Bronchial epithelial cell (primary cell): ENCODE data around the gene TMIE. TPM values are rescaled to one million over a fixed set of nuclear protein-coding genes. Genes with fewer than 3 reads are reported as not detected.

Source experiments
- DNase-seq: peaks from one replicate; pipeline ENCODE4 v3.0.0-alpha.2; 2010; ENCODE audit warnings: low read depth
- FAIRE-seq: peaks from 2 replicates; lab custom pipeline; 2011; peaks lifted over from hg19 to GRCh38; lab: Jason Lieb, UNC
- H3K27me3 ChIP-seq: 2 replicates; pipeline ENCODE4 v1.5.1; 2011; ENCODE audit warnings: low read length; ENCODE audit not compliant: control insufficient read depth, insufficient read depth
- H3K36me3 ChIP-seq: 2 replicates; pipeline ENCODE4 v1.5.1; 2011; ENCODE audit warnings: low read length; ENCODE audit not compliant: control insufficient read depth, insufficient read depth
- H3K4me3 ChIP-seq: 2 replicates; pipeline ENCODE4 v1.5.1; 2011; ENCODE audit warnings: mild to moderate bottlenecking, low read depth, low read length, control low read depth
- total RNA-seq: library from RNA; depleted of rRNA; stranded (reverse); fragments of >200 nt; gene quantifications from 2 replicates; pipeline ENCODE4 v1.2.1, GENCODE V29; 2014
- TF ChIP-seq, protein P1 (sequence below): IDR thresholded peaks from 2 replicates; pipeline ENCODE4 v1.5.1; 2011; ENCODE audit warnings: mild to moderate bottlenecking, moderate library complexity, low read length, control low read depth, inconsistent platforms; ENCODE audit not compliant: insufficient read depth, severe bottlenecking

The TMIE gene
- total RNA-seq, 1 donor from 2014 or later = 1.6 TPM

DNA sequence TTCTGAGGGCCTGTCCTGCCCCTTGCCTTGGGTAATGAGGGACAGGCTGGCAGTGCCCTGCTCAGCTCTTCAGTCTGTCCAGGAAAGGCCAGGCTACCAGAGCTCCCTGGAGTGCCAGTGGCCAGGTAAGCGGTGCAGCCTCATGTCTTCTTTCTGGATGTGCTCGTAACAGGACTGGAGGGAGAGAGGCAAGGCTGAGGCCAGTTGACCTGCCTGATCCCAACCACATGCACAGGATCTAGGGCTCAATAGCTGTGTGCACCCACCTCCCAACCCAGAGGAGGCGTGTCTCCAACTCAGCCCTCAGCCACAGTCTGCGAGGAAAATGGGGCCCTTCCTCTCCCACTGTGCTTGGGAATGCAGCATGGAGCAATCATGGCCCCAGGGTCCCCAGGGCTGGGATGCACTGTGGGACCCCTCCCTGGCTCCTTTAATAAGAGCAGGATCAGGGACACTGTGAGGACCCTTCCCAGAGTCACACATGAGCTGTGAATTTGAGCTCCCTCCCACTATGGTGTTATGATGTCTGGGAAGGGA, 30.2 kb upstream of the TMIE start:
- H3K4me3 ChIP-seq = no peak overlapping the region
- no peak for DNase-seq
- FAIRE-seq = peak; percentile 52
- no peaks in the 10 kb centered on the region for H3K27me3 ChIP-seq
- TF ChIP-seq, protein P1, sequence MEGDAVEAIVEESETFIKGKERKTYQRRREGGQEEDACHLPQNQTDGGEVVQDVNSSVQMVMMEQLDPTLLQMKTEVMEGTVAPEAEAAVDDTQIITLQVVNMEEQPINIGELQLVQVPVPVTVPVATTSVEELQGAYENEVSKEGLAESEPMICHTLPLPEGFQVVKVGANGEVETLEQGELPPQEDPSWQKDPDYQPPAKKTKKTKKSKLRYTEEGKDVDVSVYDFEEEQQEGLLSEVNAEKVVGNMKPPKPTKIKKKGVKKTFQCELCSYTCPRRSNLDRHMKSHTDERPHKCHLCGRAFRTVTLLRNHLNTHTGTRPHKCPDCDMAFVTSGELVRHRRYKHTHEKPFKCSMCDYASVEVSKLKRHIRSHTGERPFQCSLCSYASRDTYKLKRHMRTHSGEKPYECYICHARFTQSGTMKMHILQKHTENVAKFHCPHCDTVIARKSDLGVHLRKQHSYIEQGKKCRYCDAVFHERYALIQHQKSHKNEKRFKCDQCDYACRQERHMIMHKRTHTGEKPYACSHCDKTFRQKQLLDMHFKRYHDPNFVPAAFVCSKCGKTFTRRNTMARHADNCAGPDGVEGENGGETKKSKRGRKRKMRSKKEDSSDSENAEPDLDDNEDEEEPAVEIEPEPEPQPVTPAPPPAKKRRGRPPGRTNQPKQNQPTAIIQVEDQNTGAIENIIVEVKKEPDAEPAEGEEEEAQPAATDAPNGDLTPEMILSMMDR = no peak
- H3K36me3 ChIP-seq = peaks cover 48% of the 10 kb centered on the region

DNA sequence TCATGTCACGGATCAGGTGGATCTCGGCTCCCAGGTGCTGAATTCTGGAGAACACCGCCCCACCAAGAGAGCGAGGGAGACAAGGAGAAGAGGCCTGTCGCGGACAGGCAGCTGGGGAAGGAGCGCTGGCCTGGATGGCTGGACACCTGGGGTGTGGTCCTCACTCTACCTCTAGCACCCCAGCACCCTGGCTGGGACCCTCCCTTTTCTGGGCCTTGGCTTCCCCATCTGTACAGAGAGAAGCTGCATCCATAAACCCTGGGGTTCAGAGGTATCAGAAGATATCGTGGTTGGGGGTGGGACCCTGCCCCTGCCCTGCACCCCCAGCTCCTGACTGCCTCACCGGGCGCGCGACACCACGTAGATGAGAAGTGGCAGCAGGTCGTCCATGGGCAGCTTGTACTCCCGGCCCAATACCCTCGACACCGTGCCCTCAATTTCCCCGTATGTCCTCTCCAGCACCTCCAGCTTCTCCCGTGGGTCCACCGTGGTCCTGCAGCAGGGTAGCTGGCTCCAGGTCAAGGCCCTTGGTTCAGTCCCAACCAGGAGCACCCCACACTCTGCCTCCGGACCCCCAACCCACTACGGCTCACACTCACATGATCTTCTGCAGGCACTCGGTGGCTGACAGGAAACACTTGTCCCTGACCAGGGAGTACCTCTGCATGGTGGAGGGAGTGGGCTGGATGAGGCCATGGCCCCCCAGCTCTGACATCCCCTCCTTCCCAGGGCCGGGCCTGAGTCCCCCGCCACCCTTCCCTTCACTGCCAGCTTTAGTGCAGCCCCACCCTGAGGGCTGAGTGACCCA, 29.4 kb upstream of the TMIE start:
- no peak overlapping the region for H3K4me3 ChIP-seq
- DNase-seq (no peak), FAIRE-seq (no peak)
- TF ChIP-seq, protein P1 = no peak
- no peaks in the 10 kb centered on the region for H3K27me3 ChIP-seq
- peaks cover 55% of the 10 kb centered on the region for H3K36me3 ChIP-seq

DNA sequence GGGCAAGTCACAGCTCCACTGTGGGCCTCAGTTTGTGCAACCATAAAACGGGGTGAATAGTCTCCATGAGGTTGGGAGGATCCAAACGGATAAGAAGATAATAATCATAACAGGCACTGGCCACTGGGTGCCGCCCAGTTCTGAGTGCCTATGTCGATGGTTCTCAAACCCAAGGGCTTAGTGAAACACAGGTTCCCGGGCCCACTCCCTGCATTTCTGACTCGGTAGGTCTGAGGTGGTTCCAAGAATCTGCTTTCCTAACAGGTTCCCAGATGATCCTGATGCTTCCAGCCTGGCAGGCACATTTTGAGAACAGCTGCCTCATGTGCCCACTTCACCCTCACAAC, 28.9 kb upstream of the TMIE start:
- no peak for FAIRE-seq
- no peak for DNase-seq
- TF ChIP-seq, protein P1 = no peak
- Histone ChIP-seq H3K4me3 (no peak overlapping the region), H3K36me3 (peaks cover 61% of the 10 kb centered on the region), H3K27me3 (no peaks in the 10 kb centered on the region)

DNA sequence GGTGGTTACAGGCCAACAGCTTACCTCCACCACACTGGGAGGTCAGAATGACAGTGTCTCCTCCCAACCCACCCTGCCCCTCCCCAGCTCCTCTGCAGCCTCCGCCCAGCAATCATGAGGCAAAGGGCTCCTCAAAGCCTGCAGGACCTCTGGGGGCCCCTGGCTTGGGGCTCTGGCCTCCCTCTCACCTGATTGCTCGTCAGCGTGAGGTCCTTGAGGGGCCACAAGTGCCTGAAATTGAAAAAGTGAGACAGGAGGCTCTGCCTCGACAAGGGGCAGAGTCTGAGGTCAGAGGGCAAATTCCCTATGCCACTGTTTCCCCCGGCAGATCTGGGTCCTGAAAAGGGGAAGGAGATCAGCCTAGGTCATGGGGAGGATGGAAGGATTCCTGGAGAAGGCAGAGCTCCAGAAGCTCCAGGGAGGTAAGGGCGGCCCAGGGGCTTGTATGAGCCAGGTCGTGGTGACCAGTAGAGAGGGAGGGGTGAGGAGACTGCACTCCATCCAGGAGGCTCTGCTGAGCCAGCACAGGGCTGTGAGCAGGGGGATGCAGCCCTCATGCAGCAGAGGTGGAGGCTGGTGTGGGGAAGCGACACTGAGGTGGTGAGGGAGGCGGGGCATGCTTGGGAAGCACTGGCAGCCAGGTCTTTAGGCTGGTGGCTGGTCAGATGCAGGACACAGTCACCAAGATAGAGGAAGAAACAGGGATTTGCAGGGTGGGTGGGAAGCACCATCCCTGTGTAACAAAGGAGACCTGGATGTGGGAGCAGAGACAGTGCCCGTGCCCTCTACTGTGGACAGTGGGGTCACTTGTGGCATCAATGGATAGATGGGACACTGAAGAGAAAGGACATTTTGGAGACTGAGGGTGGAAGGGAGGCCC, 27.8 kb upstream of the TMIE start:
- Histone ChIP-seq H3K36me3 (peaks cover 68% of the 10 kb centered on the region), H3K27me3 (no peaks in the 10 kb centered on the region), H3K4me3 (no peak overlapping the region)
- TF ChIP-seq, protein P1 = no peak
- DNase-seq = no peak
- FAIRE-seq = no peak

DNA sequence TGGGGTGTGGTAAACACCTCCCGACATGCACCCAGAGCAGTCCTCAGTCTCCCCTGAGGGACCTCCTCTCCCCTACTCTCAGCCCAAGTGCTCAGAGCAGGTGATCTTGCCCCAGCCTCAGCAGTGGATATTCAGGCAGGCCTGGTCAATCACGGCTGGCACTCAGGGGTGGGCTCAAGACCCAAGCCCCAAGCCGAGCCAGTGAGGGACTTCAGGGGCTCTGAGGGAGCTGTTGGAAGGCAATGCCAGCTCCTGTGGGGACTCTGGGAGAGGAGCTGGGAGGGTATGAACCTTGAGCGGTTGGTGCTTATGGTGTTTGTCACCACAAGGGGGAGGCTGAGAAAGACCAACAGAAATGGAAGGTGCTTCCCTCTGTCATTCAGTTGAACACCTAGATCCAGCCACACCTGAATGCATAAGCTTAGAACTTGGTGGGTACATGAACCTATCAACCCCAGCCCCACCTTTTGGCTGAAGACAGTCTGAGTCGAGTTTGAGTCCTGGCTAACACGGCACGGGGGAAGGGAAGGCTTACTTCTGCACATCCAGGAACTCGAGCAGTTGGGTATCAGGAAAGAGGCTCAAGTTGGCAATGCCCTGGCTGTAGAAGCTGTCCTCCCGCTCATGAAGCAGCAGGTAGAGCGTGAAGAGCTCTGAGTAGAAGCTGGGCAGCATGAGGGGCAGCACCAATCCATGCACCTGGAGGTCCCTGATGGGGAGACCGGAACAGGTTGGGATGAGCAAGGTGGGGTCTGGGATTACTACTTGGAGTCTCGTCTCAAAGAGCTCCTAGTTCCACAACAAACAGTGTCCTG, 27.0 kb upstream of the TMIE start:
- Histone ChIP-seq H3K36me3 (peaks cover 76% of the 10 kb centered on the region), H3K27me3 (no peaks in the 10 kb centered on the region), H3K4me3 (no peak overlapping the region)
- TF ChIP-seq, protein P1 = peak; percentile 38
- no peak for DNase-seq
- FAIRE-seq = peak; percentile 81
